HG02943 (cell line): Measurements from ENCODE around the gene GCLM.

ENCODE experiments used
- ATAC-seq: cut with Tn5 transposase; IDR thresholded peaks from one replicate; pipeline ENCODE4 v1.9.1; 2021; ENCODE audit warnings: mild to moderate bottlenecking, low read depth, moderate library complexity; ENCODE audit not compliant: unreplicated experiment

The GCLM gene

DNA sequence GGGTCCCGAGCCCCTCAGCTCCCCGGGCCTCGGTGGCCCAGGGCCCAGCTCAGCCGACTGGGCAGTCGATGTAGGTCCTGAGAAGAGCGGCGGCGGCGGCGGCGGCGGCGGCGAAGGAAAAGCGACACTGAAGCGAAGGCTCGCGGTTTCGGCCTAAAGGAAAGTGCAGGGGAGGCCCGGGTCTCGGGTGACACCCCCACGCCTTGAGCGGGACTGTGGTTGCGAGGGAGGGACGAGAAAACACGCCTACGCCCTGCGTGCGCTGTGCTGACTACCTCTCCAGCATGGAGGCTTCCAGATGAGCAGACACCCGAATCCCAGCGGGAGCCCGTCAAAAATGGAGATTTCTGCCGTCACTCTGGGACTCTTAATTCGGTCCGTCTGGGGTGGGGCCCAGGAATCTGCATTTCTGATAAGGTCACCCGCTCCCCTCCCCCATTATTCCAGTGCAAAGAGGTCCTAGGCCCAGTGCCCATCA lies 61.4 kb downstream of the GCLM start:
- ATAC-seq = peak; percentile 19

DNA sequence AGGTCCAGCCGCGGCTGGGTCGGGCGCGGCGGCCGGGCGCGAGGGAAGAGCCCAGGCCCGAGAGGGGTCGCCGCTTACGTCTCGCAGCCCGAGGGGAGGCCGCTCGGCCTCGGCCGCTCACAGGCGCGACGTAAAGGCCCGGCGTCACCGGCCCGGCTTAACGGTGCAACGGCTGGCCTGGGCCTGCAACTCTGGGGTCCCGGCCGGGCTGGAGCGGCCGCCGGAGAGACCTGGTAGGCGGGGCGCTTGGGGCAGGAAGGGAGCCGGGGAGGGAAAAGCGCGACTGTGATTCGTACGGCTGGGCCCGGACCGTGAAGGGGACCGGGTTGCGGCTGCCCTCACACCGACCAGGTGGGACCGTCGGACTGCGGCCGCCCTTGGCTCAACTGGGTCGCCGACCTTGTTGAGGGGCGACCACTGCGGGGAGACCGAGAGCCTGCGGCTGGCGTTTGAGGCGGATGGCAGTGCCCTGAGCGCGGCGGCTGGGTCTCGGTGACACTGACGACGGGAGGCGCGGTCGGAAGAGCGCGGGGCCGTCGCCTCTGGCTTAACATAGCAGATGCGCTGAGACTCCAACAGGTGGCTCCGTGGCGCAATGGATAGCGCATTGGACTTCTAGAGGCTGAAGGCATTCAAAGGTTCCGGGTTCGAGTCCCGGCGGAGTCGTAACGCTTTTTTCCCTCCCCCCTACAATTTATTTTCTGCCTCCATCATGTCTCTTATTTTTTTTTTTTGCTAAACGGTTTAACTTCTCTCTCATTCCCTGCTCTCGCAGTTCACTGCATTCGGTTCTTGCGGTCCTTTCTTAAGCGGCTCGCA lies 62.0 kb downstream of the GCLM start:
- peak; percentile 72 for ATAC-seq

DNA sequence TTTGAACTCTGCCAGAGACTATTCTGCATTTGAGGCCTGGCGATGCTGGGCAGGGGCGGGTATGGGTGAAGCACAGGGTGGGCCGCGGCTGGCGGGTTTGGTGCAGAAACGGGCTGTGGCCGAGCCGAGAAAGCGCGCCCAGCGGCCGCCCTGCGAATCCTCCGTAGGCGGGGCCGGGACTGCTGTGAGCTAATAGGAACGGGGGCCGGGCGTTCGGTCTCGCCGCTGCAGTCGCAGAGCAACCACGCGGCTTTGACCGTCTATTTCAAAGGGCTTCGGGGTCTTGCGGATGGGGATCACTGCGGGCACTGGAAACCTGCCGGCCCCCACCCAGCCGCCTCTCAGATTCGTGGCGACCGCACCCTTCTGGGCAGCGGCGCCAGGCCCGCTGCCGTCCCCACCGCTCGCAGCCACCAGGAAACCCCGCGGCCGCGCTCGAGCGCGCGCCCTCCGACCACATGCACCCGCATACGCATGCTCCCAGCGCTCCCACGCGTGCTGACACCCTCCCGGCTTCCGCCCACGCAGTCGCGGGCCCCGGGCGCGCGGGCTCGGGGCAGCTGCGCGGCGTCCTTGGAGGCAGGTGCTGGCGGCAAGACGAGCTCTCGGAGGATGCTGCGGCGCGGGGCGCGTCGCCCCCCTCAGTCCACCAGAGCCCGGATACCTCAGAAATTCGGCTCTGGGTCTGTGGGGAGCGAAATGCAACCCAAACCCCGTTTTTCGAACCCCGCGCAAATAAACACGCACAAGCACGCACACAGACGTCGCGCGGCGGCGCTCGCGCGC lies 62.8 kb downstream of the GCLM start:
- peak; percentile 51 for ATAC-seq

DNA sequence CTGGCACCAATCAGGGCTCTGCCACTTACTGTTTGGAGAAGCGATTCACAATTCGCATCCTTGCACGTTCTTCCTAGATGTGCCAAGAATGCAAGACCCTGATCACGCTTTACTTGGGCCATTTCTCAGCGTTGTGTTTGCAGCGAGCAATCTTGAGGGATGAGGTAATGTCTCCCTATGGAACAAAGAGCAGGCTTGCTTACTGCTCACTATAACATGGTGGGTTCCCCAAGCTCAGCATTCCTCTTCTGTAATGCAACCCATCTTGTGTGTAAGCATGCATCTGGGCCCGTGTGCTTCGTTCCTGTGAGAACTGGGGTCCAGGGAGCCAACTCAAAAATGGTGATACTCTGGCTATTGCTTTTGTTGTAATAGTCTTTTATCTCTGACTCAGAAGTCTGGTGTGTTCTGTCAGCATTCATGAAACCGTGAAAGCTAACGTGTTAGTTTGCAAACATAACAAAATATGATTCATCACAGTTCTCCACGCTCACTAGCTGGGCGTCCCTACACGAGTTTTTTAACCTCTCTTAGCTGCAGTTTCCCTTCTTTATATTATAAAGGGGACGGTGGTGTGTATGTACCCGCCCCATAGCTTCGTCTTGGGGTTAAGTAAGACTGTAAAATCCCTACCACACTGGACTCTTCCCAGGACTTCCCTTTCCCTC lies 63.6 kb downstream of the GCLM start:
- no peak for ATAC-seq

DNA sequence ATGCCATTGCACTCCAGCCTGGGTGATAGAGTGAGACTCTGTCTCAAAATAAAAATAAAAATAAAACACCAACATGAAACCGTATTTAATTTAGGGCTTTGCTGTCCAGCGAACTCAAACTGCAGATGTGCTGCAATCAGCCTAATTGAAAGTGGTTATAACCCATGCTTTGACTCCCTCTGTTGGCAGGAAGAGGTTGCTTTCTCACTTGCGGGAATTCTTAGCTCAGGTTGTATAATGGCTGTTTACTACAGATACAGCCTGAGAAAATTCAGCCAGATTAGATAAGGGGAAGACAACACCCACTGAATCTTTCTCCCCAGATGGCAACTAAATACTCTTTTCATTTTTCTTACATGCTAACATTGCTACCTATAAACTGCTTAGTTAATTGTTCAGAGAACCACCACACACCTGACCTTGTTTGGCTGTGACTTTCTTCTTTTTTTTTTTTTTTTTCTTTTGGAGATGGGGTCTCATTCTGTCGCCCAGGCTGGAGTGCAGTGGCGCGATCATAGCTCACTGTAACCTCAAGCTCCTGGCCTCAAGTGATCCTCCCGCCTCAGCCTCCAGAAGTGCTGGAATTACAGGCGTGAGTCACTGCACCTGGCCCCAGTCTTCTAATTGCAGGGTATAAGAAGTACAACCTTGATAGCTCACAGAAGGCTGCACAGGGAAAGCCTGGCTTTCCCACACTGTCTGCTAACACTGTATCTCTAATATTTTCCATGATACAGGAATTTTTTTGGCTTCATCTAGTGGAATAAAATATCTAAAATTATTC lies 64.8 kb downstream of the GCLM start:
- no peak for ATAC-seq

DNA sequence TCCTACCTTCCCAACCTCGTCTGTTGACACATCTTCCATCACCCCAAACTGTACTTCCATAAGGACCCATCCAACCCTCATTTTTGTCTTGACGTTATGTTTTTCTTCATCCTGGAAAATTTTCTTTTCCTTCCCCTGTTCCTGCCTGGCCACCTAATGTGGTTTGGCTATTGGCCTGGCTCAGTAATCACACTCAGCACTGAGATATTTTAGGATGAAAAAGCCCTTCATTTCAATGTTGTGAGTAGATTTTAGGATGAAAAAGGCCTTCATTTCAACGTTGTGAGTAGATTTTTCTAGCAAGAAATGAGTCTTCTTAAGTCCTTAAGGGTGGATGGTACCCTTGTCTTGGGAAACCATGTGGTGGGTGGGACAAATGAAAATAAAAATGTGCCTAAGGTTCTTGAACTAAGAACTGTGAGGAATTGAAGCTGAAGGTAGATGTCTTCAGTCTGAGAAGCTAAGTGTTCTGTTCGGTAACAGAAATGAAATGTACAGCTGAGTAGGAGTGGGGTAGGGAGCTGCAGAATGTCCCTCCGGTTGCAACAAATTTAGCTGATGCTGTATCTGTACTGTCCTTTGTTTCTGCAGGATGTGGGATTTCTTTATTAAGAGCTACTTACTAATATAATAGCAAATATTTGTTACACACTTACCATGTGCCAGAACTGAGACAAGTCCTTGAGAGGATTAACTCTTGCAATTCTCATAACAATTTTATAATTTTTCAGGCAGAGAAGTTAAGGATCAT lies 66.3 kb downstream of the GCLM start:
- no peak for ATAC-seq

DNA sequence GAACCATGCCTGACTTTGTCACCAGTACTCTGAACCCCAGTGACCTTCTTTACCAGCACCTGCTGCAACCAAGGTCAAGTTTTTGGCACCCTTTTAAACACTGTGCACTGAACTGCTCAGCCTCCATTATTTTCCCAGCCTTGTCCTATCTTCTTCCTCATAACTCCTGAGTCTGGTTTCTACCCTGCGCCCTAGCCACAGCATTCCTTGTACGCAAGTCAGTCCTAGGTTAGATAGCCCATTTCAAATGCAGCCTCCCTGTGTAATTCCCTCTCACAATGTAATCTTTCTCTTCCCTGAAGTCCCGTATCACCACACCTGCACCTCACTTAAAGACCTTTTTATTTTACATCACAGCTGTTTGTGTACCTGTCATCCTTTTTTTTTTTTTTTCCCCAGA lies 67.5 kb downstream of the GCLM start:
- no peak for ATAC-seq

DNA sequence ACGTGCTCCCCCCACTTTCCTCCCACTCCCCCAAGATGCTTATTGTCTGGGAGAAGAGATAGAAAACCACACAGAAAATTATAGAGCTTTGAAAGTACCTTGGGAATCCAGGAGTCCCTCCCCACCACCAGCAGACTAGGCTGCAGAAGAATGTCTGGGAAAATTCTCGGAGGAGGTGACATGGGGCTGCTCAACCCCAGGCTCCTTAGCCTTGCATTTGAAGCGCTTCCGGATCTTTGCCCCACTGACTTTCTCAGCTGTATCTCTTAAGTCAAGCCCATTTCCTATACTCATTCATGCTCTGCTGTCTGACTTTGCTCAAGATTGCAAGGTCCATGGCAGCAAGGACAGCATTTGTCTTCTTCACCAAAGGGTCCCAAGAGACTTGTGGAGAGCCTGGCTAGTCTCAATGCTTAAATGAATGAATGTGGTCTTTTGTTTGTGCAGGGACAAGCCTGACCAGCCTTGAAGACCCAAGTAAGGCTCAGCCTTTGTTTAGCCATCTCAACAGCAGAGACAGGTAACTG lies 68.2 kb downstream of the GCLM start:
- ATAC-seq = no peak

- ATAC-seq = no peak
Observed at GRCh38 chr1:93839753-93840152, 69.5 kb downstream of the GCLM start.

DNA sequence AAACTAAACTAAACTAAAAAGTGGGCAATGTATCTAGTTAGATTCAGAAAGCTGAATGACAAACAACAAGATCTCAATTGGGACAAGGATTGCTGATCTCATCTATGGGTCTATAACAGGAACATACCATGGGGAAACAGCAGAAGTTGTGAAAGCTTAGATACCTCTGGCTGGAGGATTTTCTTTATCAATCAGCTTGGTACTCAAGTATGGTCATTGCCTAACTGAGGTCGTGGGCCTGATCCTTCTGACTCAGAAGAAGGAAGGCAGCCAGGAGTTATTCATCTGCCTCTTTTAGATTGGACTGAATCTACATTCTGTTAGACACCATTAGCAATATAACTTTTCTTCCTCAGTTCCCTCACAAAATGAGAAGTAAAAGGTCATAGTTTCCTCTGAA lies 69.9 kb downstream of the GCLM start:
- no peak for ATAC-seq

DNA sequence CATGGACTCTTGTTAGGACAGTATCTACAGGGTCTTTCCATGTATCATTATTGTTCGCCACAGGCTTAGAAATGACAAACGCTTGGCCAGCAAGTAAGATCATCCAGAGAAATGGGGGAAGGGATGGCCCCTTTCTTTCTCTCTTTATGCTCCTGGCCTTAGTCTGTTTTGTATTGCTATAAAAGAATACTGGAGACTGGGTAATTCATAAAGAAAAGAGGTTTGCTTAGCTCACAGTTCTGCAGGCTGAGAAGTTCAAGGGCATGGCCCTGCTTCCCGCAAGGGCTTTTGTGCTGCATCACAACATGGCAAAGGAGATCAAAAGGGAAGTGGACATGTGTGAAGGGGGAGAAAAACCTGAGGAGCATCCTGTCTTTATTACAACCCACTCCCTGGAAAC lies 71.3 kb downstream of the GCLM start:
- no peak for ATAC-seq
